ENCODE data around the gene ARHGAP31. TPM values are rescaled to one million over a fixed set of nuclear protein-coding genes. Genes with fewer than 3 reads are reported as not detected.

Gene ARHGAP31
- total RNA-seq, 1 donor from 2014 or later = 48.1 TPM

DNA sequence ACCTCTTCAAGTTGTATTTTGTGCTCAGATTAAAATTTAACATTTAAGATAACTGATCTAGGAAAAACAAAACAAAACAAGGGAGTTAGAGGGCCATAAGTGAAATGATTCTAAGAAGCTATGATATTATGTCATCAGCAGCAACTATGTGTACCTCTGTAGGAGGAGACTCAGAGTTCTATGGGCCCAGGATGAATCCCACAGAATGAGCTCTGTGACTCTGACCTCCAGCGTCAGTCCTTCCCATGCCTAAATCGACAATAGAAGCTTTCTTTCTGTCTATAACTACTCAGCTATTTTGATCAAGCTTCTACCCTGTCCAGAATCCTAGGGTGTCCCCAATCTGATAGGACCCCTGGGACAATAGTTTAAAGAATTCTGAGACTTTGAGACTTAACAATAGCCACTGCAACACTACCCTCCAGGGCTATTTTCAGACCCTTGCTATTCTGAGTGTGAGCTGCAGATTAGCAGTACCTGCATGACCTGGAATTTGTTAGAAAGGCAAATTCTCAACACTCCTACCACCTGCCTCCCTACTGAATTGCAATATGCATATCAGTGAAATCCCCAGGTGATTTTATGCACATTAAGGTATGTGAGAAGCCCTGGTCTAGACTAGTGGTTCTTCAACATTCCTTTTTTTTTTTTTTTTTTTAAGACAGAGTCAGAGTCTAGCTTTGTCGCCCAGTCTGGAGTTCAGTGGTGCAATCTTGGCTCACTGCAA is 66.7 kb downstream of the ARHGAP31 start:
- H3K4me3 Mint-ChIP-seq (ENCODE audit: unreplicated experiment) = no peak overlapping the region
- H3K27ac Mint-ChIP-seq (ENCODE audit: unreplicated experiment) = peak overlapping the region; percentile 83
- peaks cover 67% of the 10 kb centered on the region for H3K79me2 ChIP-seq (ENCODE audit: insufficient read depth, low read length)
- no peak overlapping the region for H3K4me2 ChIP-seq (ENCODE audit: low read length)
- H3K4me1 Mint-ChIP-seq (ENCODE audit: low read depth, unreplicated experiment) = peaks cover 30% of the 10 kb centered on the region
- H3K36me3 Mint-ChIP-seq (ENCODE audit: low read depth, unreplicated experiment) = no peaks in the 10 kb centered on the region
- no peaks in the 10 kb centered on the region for H3K9me3 Mint-ChIP-seq (ENCODE audit: unreplicated experiment)
- DNase-seq (ENCODE audit: low read depth) (no peak), FAIRE-seq (no peak)
- no peak overlapping the region for H3K4me3 ChIP-seq (ENCODE audit: insufficient read depth, low read depth, low read length)
- no peaks in the 10 kb centered on the region for H3K9me3 ChIP-seq (ENCODE audit: insufficient read depth, low read depth, low read length)
- TF ChIP-seq CTCF (IDR thresholded peaks at IDR 0.05; ENCODE audit: insufficient read depth, low read depth, low read length) = no peak
- H3K36me3 ChIP-seq (ENCODE audit: insufficient read depth, low read length) = peaks cover 3% of the 10 kb centered on the region
- H3K27me3 Mint-ChIP-seq (ENCODE audit: low read depth, unreplicated experiment) = no peaks in the 10 kb centered on the region
- no peak overlapping the region for H3K9ac ChIP-seq (ENCODE audit: low read length)
- H3K4me1 ChIP-seq (ENCODE audit: insufficient read depth, low read length) = peaks cover 3% of the 10 kb centered on the region
- no peak overlapping the region for H3K27ac ChIP-seq (ENCODE audit: low read depth, low read length)
- peaks cover 54% of the 10 kb centered on the region for H4K20me1 ChIP-seq (ENCODE audit: insufficient read depth, low read length)
- H2AFZ ChIP-seq (ENCODE audit: low read depth, low read length) = no peak overlapping the region
- H3K27me3 ChIP-seq (ENCODE audit: insufficient read depth, low read length) = no peaks in the 10 kb centered on the region

DNA sequence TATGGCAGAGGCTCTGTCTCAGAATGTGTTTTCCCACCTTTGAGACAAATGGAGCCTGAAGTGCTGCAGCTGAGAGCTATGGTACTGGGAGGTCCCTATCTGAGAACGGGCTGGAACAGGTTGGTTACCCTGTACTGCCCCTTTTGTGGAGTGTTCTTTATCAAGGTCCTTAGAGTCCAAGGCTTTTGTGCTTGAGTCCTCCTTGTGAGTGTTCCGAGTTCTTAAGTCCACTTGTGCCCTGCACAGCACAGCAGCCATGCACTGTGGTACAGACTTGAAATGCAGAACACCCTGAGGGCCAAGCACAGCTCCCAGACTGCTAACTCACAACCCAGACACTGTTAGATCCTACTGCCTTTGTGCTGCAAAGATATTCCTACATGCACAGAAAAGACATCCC is 67.8 kb downstream of the ARHGAP31 start:
- Histone ChIP-seq H3K27me3 (ENCODE audit: insufficient read depth, low read length) (no peaks in the 10 kb centered on the region), H3K4me3 (ENCODE audit: insufficient read depth, low read depth, low read length) (no peak overlapping the region), H3K79me2 (ENCODE audit: insufficient read depth, low read length) (peaks cover 59% of the 10 kb centered on the region), H3K27ac (ENCODE audit: low read depth, low read length) (no peak overlapping the region), H4K20me1 (ENCODE audit: insufficient read depth, low read length) (peaks cover 45% of the 10 kb centered on the region), H3K36me3 (ENCODE audit: insufficient read depth, low read length) (peaks cover 11% of the 10 kb centered on the region), H2AFZ (ENCODE audit: low read depth, low read length) (no peak overlapping the region), H3K4me2 (ENCODE audit: low read length) (no peak overlapping the region), H3K4me1 (ENCODE audit: insufficient read depth, low read length) (peaks cover 3% of the 10 kb centered on the region), H3K9me3 (ENCODE audit: insufficient read depth, low read depth, low read length) (no peaks in the 10 kb centered on the region), H3K9ac (ENCODE audit: low read length) (no peak overlapping the region)
- no peak for DNase-seq (ENCODE audit: low read depth)
- Mint-ChIP-seq H3K27ac (ENCODE audit: unreplicated experiment) (no peak overlapping the region), H3K36me3 (ENCODE audit: low read depth, unreplicated experiment) (no peaks in the 10 kb centered on the region), H3K9me3 (ENCODE audit: unreplicated experiment) (no peaks in the 10 kb centered on the region), H3K4me1 (ENCODE audit: low read depth, unreplicated experiment) (peaks cover 26% of the 10 kb centered on the region), H3K27me3 (ENCODE audit: low read depth, unreplicated experiment) (no peaks in the 10 kb centered on the region), H3K4me3 (ENCODE audit: unreplicated experiment) (no peak overlapping the region)
- no peak for FAIRE-seq
- TF ChIP-seq CTCF (IDR thresholded peaks at IDR 0.05; ENCODE audit: insufficient read depth, low read depth, low read length) = no peak
- TF ChIP-seq EZH2 (IDR thresholded peaks at IDR 0.05; ENCODE audit: insufficient read depth, low read length) = no peak
